SU-DHL-6 (cell line): Measurements from ENCODE around the gene KCNJ12.

Experiments
- H2AFZ ChIP-seq: fragments of 200-600 bp; sonication (generic); 2 replicates; pipeline ENCODE4 v1.6.1; 2014; ENCODE audit warnings: low read depth, mild to moderate bottlenecking, moderate library complexity, mixed read lengths, antibody characterized with exemption, low read length; ENCODE audit not compliant: severe bottlenecking
- H3F3A ChIP-seq: fragments of 200-600 bp; shearing (Covaris generic); 2 replicates; pipeline ENCODE4 v1.6.0; 2016; ENCODE audit warnings: antibody characterized with exemption, mild to moderate bottlenecking; ENCODE audit not compliant: insufficient read depth
- H3K27ac ChIP-seq: fragments of 200-600 bp; sonication (generic); 2 replicates; pipeline ENCODE4 v1.5.1; 2016; ENCODE audit warnings: low read depth, mild to moderate bottlenecking, low read length, moderate library complexity, mixed read lengths
- H3K27me3 ChIP-seq: fragments of 200-600 bp; sonication (generic), shearing (Covaris generic); 2 replicates; pipeline ENCODE4 v1.6.0; 2014; ENCODE audit warnings: mild to moderate bottlenecking, low read length
- H3K36me3 ChIP-seq: fragments of 200-600 bp; sonication (generic); 2 replicates; pipeline ENCODE4 v1.6.1; 2014; ENCODE audit warnings: mild to moderate bottlenecking, low read length, mixed read lengths
- H3K4me2 ChIP-seq: fragments of 300-600, 200-600 bp; shearing (Covaris generic), sonication (generic); 2 replicates; pipeline ENCODE4 v1.6.0; 2014; ENCODE audit warnings: low read length, low read depth, mild to moderate bottlenecking; ENCODE audit not compliant: poor library complexity, severe bottlenecking
- H3K4me3 ChIP-seq: fragments of 200-600 bp; sonication (generic); 2 replicates; pipeline ENCODE4 v1.5.1; 2014; ENCODE audit warnings: antibody characterized with exemption, low read length, mild to moderate bottlenecking, mixed read lengths; ENCODE audit not compliant: insufficient read depth, poor library complexity, severe bottlenecking
- H3K79me2 ChIP-seq: fragments of 200-600 bp; sonication (generic); 2 replicates; pipeline ENCODE4 v1.6.1; 2014; ENCODE audit warnings: mild to moderate bottlenecking, low read length, moderate library complexity; ENCODE audit not compliant: insufficient read depth
- H3K9ac ChIP-seq: fragments of 200-600 bp; sonication (generic); 2 replicates; pipeline ENCODE4 v1.7.0; 2014; ENCODE audit warnings: mild to moderate bottlenecking, low read length
- H3K9me2 ChIP-seq: fragments of 200-600 bp; sonication (generic); replicated peaks from 2 replicates; pipeline ENCODE4 v1.6.1; 2014; ENCODE audit warnings: low read length; ENCODE audit not compliant: insufficient read depth
- H3K9me3 ChIP-seq: fragments of 200-600 bp; sonication (generic); 2 replicates; pipeline ENCODE4 v1.6.1; 2014; ENCODE audit warnings: low read length, mixed read lengths; ENCODE audit not compliant: insufficient read depth
- H4K20me1 ChIP-seq: fragments of 200-600 bp; sonication (generic); 2 replicates; pipeline ENCODE4 v1.6.1; 2014; ENCODE audit warnings: low read depth, mild to moderate bottlenecking, antibody characterized with exemption, low read length, moderate library complexity, mixed read lengths
- CTCF ChIP-seq: fragments of 200-600 bp; sonication (generic); IDR thresholded peaks from one replicate; pipeline ENCODE4 v1.5.1; 2017; ENCODE audit warnings: antibody characterized with exemption, mild to moderate bottlenecking, low read length, moderate library complexity; ENCODE audit not compliant: insufficient read depth, poor library complexity, severe bottlenecking
- EZH2phosphoT487 ChIP-seq: fragments of 200-600 bp; sonication (generic), shearing (Covaris generic); conservative IDR thresholded peaks from 2 replicates; pipeline ENCODE4 v1.6.1; 2018; ENCODE audit warnings: mild to moderate bottlenecking, antibody characterized with exemption, low read length, moderate library complexity, mixed read lengths

Gene KCNJ12

GRCh38 chr17:21377705-21378396 is 1.7 kb downstream of the KCNJ12 start:
- no peak overlapping the region for H3K4me3 ChIP-seq
- H3F3A ChIP-seq, result no peaks in the 10 kb centered on the region
- H3K27me3 ChIP-seq, result no peaks in the 10 kb centered on the region
- H3K79me2 ChIP-seq, result no peaks in the 10 kb centered on the region
- H4K20me1 ChIP-seq, result no peaks in the 10 kb centered on the region
- H3K27ac ChIP-seq, result no peak overlapping the region
- no peaks in the 10 kb centered on the region for H3K9me2 ChIP-seq
- H3K9ac ChIP-seq, result no peak overlapping the region
- H2AFZ ChIP-seq, result no peak overlapping the region
- H3K4me2 ChIP-seq, result no peak overlapping the region
- H3K36me3 ChIP-seq, result no peaks in the 10 kb centered on the region
- TF ChIP-seq EZH2phosphoT487, result no peak
- no peak for TF ChIP-seq CTCF
- H3K9me3 ChIP-seq, result no peaks in the 10 kb centered on the region

GRCh38 chr17:21378553-21378952 is 2.4 kb downstream of the KCNJ12 start:
- Histone ChIP-seq H2AFZ (no peak overlapping the region), H3K27ac (no peak overlapping the region), H4K20me1 (no peaks in the 10 kb centered on the region), H3K79me2 (no peaks in the 10 kb centered on the region), H3K9ac (no peak overlapping the region), H3K36me3 (no peaks in the 10 kb centered on the region), H3K4me2 (no peak overlapping the region), H3F3A (no peaks in the 10 kb centered on the region), H3K9me3 (no peaks in the 10 kb centered on the region), H3K27me3 (no peaks in the 10 kb centered on the region), H3K4me3 (no peak overlapping the region), H3K9me2 (no peaks in the 10 kb centered on the region)
- no peak for TF ChIP-seq CTCF
- TF ChIP-seq EZH2phosphoT487, result no peak

GRCh38 chr17:21379080-21379711 is 3.0 kb downstream of the KCNJ12 start:
- Histone ChIP-seq H3K27me3 (no peaks in the 10 kb centered on the region), H3K9me2 (no peaks in the 10 kb centered on the region), H3K79me2 (no peaks in the 10 kb centered on the region), H2AFZ (no peak overlapping the region), H3K27ac (no peak overlapping the region), H3K36me3 (no peaks in the 10 kb centered on the region), H3K9ac (no peak overlapping the region), H3K4me3 (no peak overlapping the region), H4K20me1 (no peaks in the 10 kb centered on the region), H3K9me3 (no peaks in the 10 kb centered on the region), H3F3A (no peaks in the 10 kb centered on the region), H3K4me2 (no peak overlapping the region)
- no peak for TF ChIP-seq EZH2phosphoT487
- no peak for TF ChIP-seq CTCF
